ENCODE results near the gene BAD.

BAD gene

GRCh38 chr11:64226507-64227051 is 57.9 kb downstream of the BAD start:
- DNase-seq: peak; percentile 69 to 70

- DNase-seq: peak; percentile 86 to 88
These were observed 58.6 kb downstream of the BAD start, which contains the start of the genes NUDT22 and TRPT1 for GRCh38 chr11:64225608-64226506. NUDT22 (plus strand) TSS chr11:64226274; CDS start chr11:64226653, 379 bp downstream. TRPT1 (minus strand) TSS chr11:64226186; CDS start chr11:64225860, 326 bp downstream.

DNA sequence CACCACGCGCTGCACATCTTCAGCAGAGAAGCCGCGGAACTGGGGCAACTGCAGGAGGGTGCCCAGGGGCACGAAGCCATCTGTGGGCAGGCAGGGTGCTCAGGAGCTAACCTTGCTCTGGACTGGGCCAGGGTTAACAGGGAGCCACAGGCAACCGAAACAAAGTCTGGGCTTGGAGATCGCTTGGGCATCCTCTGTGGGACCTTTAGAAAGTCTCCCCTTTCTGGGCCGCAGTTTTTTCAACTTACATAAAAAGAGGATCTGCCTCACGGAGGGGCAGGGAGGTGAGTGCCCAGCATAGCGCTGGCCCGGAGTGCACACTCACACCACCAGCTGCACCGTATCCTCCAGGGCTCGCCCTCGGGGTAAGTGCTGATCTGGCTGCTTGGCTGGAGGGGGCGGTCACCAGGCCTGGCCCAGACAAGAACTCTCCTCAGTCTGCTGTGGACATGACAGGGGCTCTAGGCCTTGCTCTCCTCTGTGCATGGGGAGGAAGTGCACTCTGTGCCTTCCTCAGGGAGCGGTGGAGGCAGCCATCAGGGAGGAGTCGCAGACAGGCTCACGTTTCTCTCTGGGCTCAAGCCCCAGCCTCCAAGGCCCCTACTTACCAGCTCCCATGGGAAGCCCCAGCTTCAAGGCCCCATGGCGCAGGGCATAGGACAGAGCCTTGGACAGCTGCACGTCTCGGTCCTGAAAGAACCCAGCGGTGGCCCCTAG is 59.4 kb downstream of the BAD start:
- no peak for DNase-seq

DNA sequence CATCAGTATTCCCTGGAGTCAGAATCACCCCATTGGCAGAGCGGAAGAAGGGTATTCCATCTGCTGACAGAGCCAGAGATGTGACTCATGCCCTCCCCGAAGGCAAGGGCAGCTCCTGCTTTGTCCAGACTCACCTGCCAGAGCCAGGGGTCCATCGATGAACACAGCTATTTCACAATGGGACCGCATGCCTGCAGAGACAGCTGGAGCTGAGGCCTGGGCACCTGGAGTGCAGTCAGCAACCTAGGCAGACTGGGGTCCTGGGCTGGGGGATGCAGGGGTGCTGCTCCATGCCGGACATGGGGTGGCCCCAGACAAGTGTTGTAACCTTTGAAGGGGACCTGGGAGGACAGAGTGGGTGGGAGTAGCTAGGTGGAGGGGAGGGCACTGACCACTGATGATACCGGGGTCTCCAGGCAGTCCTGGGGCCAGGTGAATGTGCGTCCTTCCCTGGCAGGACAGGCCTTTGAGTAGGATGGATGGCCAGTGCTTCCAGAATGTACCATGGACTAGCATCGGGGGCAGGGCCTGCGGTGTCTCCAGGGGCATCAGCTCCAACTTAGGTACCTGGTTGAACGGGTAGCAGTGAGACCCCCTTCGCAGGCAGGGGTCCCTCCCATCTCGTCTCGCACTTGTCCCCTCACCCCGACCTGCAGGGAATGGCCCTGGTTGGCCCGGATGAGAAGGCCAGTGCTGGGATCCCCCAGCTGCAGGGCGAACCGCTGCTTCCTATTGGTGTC is 60.1 kb downstream of the BAD start:
- DNase-seq: no peak

DNA sequence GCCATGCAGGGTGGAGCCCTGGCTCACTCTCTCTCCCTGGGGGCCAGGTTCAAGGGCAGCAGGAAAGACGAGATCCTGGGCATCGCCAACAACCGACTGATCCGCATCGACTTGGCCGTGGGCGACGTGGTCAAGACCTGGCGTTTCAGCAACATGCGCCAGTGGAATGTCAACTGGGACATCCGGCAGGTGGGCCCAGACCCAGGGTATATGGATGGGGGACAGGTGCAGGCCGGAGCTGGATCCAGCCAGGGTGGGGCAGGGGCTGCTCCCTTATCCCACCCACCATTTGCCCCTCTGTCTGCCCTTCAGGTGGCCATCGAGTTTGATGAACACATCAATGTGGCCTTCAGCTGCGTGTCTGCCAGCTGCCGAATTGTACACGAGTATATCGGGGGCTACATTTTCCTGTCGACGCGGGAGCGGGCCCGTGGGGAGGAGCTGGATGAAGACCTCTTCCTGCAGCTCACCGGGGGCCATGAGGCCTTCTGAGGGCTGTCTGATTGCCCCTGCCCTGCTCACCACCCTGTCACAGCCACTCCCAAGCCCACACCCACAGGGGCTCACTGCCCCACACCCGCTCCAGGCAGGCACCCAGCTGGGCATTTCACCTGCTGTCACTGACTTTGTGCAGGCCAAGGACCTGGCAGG is 61.3 kb downstream of the BAD start:
- no peak for DNase-seq

DNA sequence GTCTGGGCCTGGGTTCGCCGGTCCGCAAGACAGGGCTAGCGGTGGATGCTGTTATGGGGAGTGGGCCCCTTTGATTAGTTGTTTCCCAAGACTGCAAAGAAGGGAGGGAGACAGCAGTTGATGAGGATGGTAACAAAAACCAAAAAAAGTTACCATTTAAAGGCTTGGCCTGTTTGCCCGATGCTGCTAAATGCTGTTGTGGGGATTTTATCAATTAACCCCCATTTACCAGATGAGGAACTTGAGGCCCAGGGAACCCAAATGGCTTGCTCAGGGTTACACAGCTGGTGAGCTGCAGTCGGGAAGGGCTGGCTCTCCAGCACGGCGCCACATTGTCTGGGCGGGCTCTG is 61.8 kb downstream of the BAD start:
- no peak for DNase-seq

GRCh38 chr11:64220798-64221197 is 63.7 kb downstream of the BAD start:
- DNase-seq: no peak

GRCh38 chr11:64220271-64220670 is 64.2 kb downstream of the BAD start:
- DNase-seq: no peak

Data from CD4-positive, alpha-beta T cell treated with Interleukin-1 beta for 1 hour (primary cell).